ENCODE results near the gene PLAGL2. TPM values are rescaled to one million over a fixed set of nuclear protein-coding genes. Genes with fewer than 3 reads are reported as not detected.
A peak's percentile ranks its signal among the peaks of the same experiment; 100 is the strongest.

PLAGL2 gene
- total and polyA plus RNA-seq, 2 experiments from 2014 or later = 13.2 to 28.2 TPM

DNA sequence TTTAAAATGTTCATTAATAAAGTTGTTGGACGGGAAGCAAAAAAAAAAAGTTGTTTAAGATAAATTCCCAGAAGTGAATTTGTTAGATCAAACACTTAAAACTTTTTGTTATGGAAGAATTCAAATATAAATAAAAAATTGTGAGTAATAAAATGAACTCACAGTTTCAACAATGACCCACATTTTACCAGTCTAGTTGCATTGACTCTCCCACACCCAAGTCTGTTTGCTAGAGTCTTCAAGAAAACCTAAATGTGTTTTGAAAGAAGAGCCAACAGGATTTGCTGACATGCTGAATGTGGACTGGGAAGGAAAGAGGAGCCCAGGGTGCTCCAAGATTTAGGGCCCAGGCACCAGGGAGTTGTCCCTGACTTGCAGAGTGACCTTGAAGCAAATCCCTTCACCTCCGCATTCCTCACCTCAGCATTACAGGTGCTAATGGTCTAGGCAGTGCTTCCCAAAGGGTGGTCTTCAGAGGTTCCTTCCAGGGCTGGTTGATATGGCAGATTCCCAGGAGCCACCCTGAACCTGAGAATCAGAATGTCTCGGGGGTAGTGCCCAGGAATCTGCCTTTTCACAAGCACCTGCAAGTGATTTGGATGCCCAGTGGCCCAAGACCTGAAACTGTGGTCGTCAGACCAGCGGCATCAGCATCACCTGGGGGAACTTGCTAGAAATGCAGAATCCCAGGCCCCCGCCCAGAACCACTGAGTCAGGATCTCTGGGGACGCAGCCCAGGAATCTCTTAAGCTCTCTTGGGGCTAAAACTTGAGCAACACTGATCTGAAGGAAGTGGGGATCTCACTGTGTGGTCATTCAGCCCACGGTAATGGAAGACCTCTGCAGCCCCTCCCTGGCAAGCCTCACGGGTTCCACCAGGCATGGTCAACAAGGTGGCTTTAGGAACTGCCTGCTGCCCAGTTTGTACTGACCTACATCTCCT lies 31.2 kb upstream of the PLAGL2 start:
- Histone ChIP-seq H3K79me2 (replicated peaks; ENCODE audit: insufficient read depth) (no peaks in the 10 kb centered on the region), H3K4me3 (no peak overlapping the region), H3F3A (replicated peaks; ENCODE audit: low read depth) (peaks cover 10% of the 10 kb centered on the region; the same call in 1 of the 2 replicates), H3K36me3 (ENCODE audit: insufficient read depth) (no peaks in the 10 kb centered on the region; the same call in 1 of the 2 replicates), H3K9me2 (ENCODE audit: insufficient read depth) (no peaks in the 10 kb centered on the region), H3K4me2 (no peak overlapping the region), H3K4me1 (ENCODE audit: insufficient read depth) (peaks cover 14% of the 10 kb centered on the region; the same call in 1 of the 2 replicates), H3K27ac (ENCODE audit: low read depth) (no peak overlapping the region), H3K27me3 (ENCODE audit: insufficient read depth) (no peaks in the 10 kb centered on the region), H2AFZ (no peak overlapping the region), H4K20me1 (replicated peaks; ENCODE audit: insufficient read depth) (no peaks in the 10 kb centered on the region; the same call in 1 of the 2 replicates)
- Mint-ChIP-seq H3K4me3 (no peak overlapping the region), H3K36me3 (ENCODE audit: low read depth) (peaks cover 16% of the 10 kb centered on the region), H3K27ac (no peak overlapping the region), H3K27me3 (ENCODE audit: insufficient read depth, low read depth, poor library complexity) (peaks cover 1% of the 10 kb centered on the region), H3K9me3 (no peaks in the 10 kb centered on the region), H3K4me1 (peaks cover 13% of the 10 kb centered on the region)
- no peak for TF ChIP-seq NANOG (IDR thresholded peaks at IDR 0.05; ENCODE audit: borderline replicate concordance)
- TF ChIP-seq, protein P1, sequence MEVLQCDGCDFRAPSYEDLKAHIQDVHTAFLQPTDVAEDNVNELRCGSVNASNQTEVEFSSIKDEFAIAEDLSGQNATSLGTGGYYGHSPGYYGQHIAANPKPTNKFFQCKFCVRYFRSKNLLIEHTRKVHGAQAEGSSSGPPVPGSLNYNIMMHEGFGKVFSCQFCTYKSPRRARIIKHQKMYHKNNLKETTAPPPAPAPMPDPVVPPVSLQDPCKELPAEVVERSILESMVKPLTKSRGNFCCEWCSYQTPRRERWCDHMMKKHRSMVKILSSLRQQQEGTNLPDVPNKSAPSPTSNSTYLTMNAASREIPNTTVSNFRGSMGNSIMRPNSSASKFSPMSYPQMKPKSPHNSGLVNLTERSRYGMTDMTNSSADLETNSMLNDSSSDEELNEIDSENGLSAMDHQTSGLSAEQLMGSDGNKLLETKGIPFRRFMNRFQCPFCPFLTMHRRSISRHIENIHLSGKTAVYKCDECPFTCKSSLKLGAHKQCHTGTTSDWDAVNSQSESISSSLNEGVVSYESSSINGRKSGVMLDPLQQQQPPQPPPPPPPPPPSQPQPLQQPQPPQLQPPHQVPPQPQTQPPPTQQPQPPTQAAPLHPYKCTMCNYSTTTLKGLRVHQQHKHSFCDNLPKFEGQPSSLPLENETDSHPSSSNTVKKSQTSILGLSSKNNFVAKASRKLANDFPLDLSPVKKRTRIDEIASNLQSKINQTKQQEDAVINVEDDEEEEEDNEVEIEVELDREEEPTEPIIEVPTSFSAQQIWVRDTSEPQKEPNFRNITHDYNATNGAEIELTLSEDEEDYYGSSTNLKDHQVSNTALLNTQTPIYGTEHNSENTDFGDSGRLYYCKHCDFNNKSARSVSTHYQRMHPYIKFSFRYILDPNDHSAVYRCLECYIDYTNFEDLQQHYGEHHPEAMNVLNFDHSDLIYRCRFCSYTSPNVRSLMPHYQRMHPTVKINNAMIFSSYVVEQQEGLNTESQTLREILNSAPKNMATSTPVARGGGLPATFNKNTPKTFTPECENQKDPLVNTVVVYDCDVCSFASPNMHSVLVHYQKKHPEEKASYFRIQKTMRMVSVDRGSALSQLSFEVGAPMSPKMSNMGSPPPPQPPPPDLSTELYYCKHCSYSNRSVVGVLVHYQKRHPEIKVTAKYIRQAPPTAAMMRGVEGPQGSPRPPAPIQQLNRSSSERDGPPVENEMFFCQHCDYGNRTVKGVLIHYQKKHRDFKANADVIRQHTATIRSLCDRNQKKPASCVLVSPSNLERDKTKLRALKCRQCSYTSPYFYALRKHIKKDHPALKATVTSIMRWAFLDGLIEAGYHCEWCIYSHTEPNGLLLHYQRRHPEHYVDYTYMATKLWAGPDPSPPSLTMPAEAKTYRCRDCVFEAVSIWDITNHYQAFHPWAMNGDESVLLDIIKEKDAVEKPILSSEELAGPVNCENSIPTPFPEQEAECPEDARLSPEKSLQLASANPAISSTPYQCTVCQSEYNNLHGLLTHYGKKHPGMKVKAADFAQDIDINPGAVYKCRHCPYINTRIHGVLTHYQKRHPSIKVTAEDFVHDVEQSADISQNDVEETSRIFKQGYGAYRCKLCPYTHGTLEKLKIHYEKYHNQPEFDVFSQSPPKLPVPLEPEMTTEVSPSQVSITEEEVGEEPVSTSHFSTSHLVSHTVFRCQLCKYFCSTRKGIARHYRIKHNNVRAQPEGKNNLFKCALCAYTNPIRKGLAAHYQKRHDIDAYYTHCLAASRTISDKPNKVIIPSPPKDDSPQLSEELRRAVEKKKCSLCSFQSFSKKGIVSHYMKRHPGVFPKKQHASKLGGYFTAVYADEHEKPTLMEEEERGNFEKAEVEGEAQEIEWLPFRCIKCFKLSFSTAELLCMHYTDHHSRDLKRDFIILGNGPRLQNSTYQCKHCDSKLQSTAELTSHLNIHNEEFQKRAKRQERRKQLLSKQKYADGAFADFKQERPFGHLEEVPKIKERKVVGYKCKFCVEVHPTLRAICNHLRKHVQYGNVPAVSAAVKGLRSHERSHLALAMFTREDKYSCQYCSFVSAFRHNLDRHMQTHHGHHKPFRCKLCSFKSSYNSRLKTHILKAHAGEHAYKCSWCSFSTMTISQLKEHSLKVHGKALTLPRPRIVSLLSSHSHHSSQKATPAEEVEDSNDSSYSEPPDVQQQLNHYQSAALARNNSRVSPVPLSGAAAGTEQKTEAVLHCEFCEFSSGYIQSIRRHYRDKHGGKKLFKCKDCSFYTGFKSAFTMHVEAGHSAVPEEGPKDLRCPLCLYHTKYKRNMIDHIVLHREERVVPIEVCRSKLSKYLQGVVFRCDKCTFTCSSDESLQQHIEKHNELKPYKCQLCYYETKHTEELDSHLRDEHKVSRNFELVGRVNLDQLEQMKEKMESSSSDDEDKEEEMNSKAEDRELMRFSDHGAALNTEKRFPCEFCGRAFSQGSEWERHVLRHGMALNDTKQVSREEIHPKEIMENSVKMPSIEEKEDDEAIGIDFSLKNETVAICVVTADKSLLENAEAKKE (CRISPR knock-in tag; IDR thresholded peaks at IDR 0.05) = no peak
- no peak for TF ChIP-seq STAT1 (IDR thresholded peaks at IDR 0.05; ENCODE audit: unreplicated experiment)
- no peak for TF ChIP-seq CREB1 (CRISPR knock-in tag; IDR thresholded peaks at IDR 0.05; ENCODE audit: low read depth)
- TF ChIP-seq ZNF114 (CRISPR knock-in tag; IDR thresholded peaks at IDR 0.05) = no peak
- no peak for TF ChIP-seq ZNF331 (CRISPR knock-in tag; IDR thresholded peaks at IDR 0.05; ENCODE audit: low read depth)
- TF ChIP-seq EZH2 (IDR thresholded peaks at IDR 0.05; ENCODE audit: low read depth, unreplicated experiment) = no peak
- TF ChIP-seq, protein P2, sequence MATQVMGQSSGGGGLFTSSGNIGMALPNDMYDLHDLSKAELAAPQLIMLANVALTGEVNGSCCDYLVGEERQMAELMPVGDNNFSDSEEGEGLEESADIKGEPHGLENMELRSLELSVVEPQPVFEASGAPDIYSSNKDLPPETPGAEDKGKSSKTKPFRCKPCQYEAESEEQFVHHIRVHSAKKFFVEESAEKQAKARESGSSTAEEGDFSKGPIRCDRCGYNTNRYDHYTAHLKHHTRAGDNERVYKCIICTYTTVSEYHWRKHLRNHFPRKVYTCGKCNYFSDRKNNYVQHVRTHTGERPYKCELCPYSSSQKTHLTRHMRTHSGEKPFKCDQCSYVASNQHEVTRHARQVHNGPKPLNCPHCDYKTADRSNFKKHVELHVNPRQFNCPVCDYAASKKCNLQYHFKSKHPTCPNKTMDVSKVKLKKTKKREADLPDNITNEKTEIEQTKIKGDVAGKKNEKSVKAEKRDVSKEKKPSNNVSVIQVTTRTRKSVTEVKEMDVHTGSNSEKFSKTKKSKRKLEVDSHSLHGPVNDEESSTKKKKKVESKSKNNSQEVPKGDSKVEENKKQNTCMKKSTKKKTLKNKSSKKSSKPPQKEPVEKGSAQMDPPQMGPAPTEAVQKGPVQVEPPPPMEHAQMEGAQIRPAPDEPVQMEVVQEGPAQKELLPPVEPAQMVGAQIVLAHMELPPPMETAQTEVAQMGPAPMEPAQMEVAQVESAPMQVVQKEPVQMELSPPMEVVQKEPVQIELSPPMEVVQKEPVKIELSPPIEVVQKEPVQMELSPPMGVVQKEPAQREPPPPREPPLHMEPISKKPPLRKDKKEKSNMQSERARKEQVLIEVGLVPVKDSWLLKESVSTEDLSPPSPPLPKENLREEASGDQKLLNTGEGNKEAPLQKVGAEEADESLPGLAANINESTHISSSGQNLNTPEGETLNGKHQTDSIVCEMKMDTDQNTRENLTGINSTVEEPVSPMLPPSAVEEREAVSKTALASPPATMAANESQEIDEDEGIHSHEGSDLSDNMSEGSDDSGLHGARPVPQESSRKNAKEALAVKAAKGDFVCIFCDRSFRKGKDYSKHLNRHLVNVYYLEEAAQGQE (IDR thresholded peaks at IDR 0.05; ENCODE audit: unreplicated experiment) = no peak
- TF ChIP-seq EZH2phosphoT487 (IDR thresholded peaks at IDR 0.05; ENCODE audit: unreplicated experiment) = no peak
- TF ChIP-seq POLR2AphosphoS5 (IDR thresholded peaks at IDR 0.05; ENCODE audit: low read depth) = no peak
- TF ChIP-seq, protein P3, sequence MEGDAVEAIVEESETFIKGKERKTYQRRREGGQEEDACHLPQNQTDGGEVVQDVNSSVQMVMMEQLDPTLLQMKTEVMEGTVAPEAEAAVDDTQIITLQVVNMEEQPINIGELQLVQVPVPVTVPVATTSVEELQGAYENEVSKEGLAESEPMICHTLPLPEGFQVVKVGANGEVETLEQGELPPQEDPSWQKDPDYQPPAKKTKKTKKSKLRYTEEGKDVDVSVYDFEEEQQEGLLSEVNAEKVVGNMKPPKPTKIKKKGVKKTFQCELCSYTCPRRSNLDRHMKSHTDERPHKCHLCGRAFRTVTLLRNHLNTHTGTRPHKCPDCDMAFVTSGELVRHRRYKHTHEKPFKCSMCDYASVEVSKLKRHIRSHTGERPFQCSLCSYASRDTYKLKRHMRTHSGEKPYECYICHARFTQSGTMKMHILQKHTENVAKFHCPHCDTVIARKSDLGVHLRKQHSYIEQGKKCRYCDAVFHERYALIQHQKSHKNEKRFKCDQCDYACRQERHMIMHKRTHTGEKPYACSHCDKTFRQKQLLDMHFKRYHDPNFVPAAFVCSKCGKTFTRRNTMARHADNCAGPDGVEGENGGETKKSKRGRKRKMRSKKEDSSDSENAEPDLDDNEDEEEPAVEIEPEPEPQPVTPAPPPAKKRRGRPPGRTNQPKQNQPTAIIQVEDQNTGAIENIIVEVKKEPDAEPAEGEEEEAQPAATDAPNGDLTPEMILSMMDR (conservative IDR thresholded peaks at IDR 0.05; ENCODE audit: low read depth in 2 of 2) = no peak
- no peak for TF ChIP-seq JUNB (IDR thresholded peaks at IDR 0.05; ENCODE audit: unreplicated experiment)
- TF ChIP-seq, protein P4, sequence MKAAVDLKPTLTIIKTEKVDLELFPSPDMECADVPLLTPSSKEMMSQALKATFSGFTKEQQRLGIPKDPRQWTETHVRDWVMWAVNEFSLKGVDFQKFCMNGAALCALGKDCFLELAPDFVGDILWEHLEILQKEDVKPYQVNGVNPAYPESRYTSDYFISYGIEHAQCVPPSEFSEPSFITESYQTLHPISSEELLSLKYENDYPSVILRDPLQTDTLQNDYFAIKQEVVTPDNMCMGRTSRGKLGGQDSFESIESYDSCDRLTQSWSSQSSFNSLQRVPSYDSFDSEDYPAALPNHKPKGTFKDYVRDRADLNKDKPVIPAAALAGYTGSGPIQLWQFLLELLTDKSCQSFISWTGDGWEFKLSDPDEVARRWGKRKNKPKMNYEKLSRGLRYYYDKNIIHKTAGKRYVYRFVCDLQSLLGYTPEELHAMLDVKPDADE (IDR thresholded peaks at IDR 0.05) = no peak
- ATAC-seq (peak; percentile 52; the same call in 2 of the 3 replicates), DNase-seq (ENCODE audit: low spot score) (peak; percentile 53)

All from GM23338 (cell line).